ENCODE measurements around the gene ZHX3. TPM values are rescaled to one million over a fixed set of nuclear protein-coding genes. Genes with fewer than 3 reads are reported as not detected.

ZHX3 gene
- total and polyA plus RNA-seq, 2 of the 4 experiments (the other 2 are of a cell fraction): 25.0 to 28.0 TPM

- H3K79me1 ChIP-seq (ENCODE audit: low read depth in 1 of 2, low read length in 2 of 2): peaks cover 26 to 59% of the 10 kb centered on the region in 2 experiments
- no peaks in the 10 kb centered on the region for H3K9me3 ChIP-seq (ENCODE audit: control insufficient read depth, insufficient read depth, low read length)
- DNase-seq (peak; percentile 73), ATAC-seq (ENCODE audit: low read depth) (peak; percentile 43; the same call in 1 of the 2 replicates)
- ChIA-PET POLR2A (ENCODE audit: unreplicated experiment) (no interaction called here), CTCF (interaction anchor here (0.9 kb wide), 1 partner anchor 58 kb away, joined by 3 read pairs; no protein-coding TSS in a partner anchor)
- H2BK15ac ChIP-seq (ENCODE audit: low read depth, low read length): no peak overlapping the region
- no peak overlapping the region for H2AFZ ChIP-seq (replicated peaks; ENCODE audit: low read length, poor library complexity)
- no peak overlapping the region for H2AK9ac ChIP-seq (replicated peaks; ENCODE audit: low read depth, low read length, poor library complexity)
- H3K18ac ChIP-seq (ENCODE audit: low read depth, low read length): no peak overlapping the region
- H3K36me3 ChIP-seq (ENCODE audit: control insufficient read depth, insufficient read depth, low read length): no peaks in the 10 kb centered on the region
- H2AK5ac ChIP-seq (ENCODE audit: low read depth, low read length): no peak overlapping the region
- H3K9ac ChIP-seq (ENCODE audit: low read depth, low read length): no peak overlapping the region
- no peak overlapping the region for H3K27ac ChIP-seq (ENCODE audit: insufficient read depth, low read length)
- peak; percentile 27; the same call in 1 of the 2 replicates for TF ChIP-seq MXI1 (IDR thresholded peaks at IDR 0.05; ENCODE audit: borderline replicate concordance, low read depth, low read length)
- TF ChIP-seq MAFK (IDR thresholded peaks at IDR 0.05; ENCODE audit: low read depth, low read length): no peak
- no peak for TF ChIP-seq RFX5 (IDR thresholded peaks at IDR 0.05; ENCODE audit: low read depth, low read length)
- TF ChIP-seq POLR2A (IDR thresholded peaks at IDR 0.05; ENCODE audit: low read depth, low read length): no peak
- TF ChIP-seq MAZ (IDR thresholded peaks at IDR 0.05; ENCODE audit: borderline replicate concordance, low read depth, low read length): no peak
- TF ChIP-seq RCOR1 (IDR thresholded peaks at IDR 0.05; ENCODE audit: insufficient replicate concordance, low read length): no peak
- no peak for TF ChIP-seq NFE2L2 (IDR thresholded peaks at IDR 0.05; ENCODE audit: low read depth, low read length)
- H3K27me3 ChIP-seq (ENCODE audit: control insufficient read depth, insufficient read depth, low read length): no peaks in the 10 kb centered on the region
- H3K4me3 ChIP-seq (ENCODE audit: insufficient read depth, low read depth, low read length): no peak overlapping the region
- in situ Hi-C loops (cut with MboI; ENCODE audit: low sequenced_read_pairs) (no loop called here), intact Hi-C loops (cut with micrococcal nuclease) (no loop called here), dilution Hi-C loops (cut with HindIII; ENCODE audit: low sequenced_read_pairs, unreplicated experiment) (no loop called here)
- H4K20me1 ChIP-seq (ENCODE audit: insufficient read depth, low read length): 0 out of 2 replicates have a peak, but pooled peaks cover 1% of the 10 kb centered on the region
- no peak overlapping the region for H4K8ac ChIP-seq (ENCODE audit: low read depth in 2 of 2, low read length in 2 of 2)
- BruUV-seq (replicated peaks): no TSS peak
- no peak overlapping the region for H2BK120ac ChIP-seq (ENCODE audit: low read depth, low read length)
- H2BK5ac ChIP-seq (ENCODE audit: low read depth, low read length, poor library complexity, severe bottlenecking): no peak overlapping the region
- no peak overlapping the region for H3K14ac ChIP-seq (replicated peaks; ENCODE audit: low read depth, low read length)
- H4K5ac ChIP-seq (ENCODE audit: low read depth, low read length): no peak overlapping the region
- H3K4ac ChIP-seq (ENCODE audit: low read depth, low read length): no peak overlapping the region
- no peak overlapping the region for H2BK20ac ChIP-seq (ENCODE audit: low read depth, low read length)
- no peak overlapping the region for H3K4me2 ChIP-seq (ENCODE audit: low read depth, low read length)
- peaks cover 9% of the 10 kb centered on the region for H3K4me1 ChIP-seq (ENCODE audit: control insufficient read depth, insufficient read depth, low read length)
- no peak overlapping the region for H4K91ac ChIP-seq (ENCODE audit: insufficient read depth, low read depth, low read length)
- H3K23ac ChIP-seq (ENCODE audit: low read depth, low read length): no peak overlapping the region
- H3K56ac ChIP-seq (ENCODE audit: extremely low read depth, insufficient read depth, low read length): no peak overlapping the region
- WGBS, 2 experiments (ENCODE audit: extremely low coverage in 2 of 2, insufficient read length in 1 of 2): 80% methylated on average over 1 of the region's 2 CpGs; no CpG with 5 or more reads in 1 of the 2 experiments
- no peaks in the 10 kb centered on the region; the same call in none of the 2 replicates for H3K9me1 ChIP-seq (ENCODE audit: insufficient read depth, low read length)
Measured at GRCh38 chr20:41218466-41218865, 99.1 kb downstream of the ZHX3 start.
